Measurements from ENCODE around the gene MIR17HG.

DNA sequence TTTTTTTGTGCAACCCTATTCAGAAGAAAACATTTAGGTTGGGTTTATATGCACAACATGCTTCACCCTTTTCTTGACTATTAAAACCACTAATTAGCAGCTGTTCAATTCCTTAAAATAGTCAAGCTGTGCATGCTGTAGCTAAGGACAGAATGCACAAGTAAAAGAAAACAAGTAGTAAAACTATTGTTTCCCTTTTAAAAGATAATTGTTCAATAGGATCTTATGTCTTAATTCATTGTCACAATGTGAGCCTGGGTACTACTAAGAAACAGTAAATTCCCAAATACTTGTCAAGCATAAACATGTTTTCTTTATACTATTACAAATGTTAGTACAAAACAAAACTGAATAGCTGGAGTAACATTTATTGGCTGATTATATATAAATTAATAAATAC, 32.6 kb upstream of the MIR17HG start:
- no peak for TF ChIP-seq CTCF (IDR thresholded peaks at IDR 0.05)
- no peak for TF ChIP-seq POLR2A (IDR thresholded peaks at IDR 0.05)
